ENCODE data around the gene PCMTD2.

DNA sequence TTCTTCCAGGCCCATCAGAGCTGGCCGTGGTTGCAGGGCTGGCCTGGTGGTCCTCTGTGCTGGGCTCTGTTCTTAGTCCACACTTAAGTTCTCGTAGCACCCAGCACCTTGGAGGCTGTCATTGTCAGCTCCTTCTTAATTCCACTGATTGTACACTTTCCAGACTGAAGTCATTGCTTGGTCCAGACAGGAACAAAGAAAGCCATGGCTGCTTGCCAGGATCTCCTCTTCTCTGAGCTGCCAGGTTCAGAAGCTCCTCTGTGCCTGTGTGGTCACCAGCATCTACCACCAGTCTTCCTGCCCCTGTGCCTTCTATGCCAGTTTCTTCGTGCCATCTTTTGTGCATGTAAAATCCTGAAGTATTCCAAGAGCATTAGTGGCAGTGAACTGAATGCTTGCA lies 39.5 kb upstream of the PCMTD2 start:
- TF ChIP-seq POLR2A (IDR thresholded peaks at IDR 0.05), result no peak
- TF ChIP-seq, protein P1, sequence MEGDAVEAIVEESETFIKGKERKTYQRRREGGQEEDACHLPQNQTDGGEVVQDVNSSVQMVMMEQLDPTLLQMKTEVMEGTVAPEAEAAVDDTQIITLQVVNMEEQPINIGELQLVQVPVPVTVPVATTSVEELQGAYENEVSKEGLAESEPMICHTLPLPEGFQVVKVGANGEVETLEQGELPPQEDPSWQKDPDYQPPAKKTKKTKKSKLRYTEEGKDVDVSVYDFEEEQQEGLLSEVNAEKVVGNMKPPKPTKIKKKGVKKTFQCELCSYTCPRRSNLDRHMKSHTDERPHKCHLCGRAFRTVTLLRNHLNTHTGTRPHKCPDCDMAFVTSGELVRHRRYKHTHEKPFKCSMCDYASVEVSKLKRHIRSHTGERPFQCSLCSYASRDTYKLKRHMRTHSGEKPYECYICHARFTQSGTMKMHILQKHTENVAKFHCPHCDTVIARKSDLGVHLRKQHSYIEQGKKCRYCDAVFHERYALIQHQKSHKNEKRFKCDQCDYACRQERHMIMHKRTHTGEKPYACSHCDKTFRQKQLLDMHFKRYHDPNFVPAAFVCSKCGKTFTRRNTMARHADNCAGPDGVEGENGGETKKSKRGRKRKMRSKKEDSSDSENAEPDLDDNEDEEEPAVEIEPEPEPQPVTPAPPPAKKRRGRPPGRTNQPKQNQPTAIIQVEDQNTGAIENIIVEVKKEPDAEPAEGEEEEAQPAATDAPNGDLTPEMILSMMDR (IDR thresholded peaks at IDR 0.05), result no peak
